Measurements from ENCODE around the gene WDCP.

GRCh38 chr2:24018241-24018640 lies 28.9 kb downstream of the WDCP start:
- no peak for TF ChIP-seq EZH2 (IDR thresholded peaks at IDR 0.05; ENCODE audit: low read length, unreplicated experiment)
- no peak for TF ChIP-seq CTCF (conservative IDR thresholded peaks at IDR 0.05; ENCODE audit: low read depth, low read length)
